BLaER1 (cell line): ENCODE measurements around the gene FCGR2B.

Source experiments
- H3K27ac ChIP-seq: shearing (Covaris generic); formaldehyde crosslinking; 2 replicates; pipeline ENCODE4 v1.8.1; 2022
- H3K27me3 ChIP-seq: shearing (Covaris generic); formaldehyde crosslinking; 2 replicates; pipeline ENCODE4 v1.8.1; 2022
- H3K36me3 ChIP-seq: shearing (Covaris generic); formaldehyde crosslinking; 2 replicates; pipeline ENCODE4 v1.8.1; 2022
- H3K4me1 ChIP-seq: shearing (Covaris generic); formaldehyde crosslinking; 2 replicates; pipeline ENCODE4 v1.8.1; 2022
- H3K4me2 ChIP-seq: shearing (Covaris generic); formaldehyde crosslinking; 2 replicates; pipeline ENCODE4 v1.8.1; 2022
- H3K4me3 ChIP-seq: shearing (Covaris generic); formaldehyde crosslinking; 2 replicates; pipeline ENCODE4 v1.8.1; 2022
- H3K9ac ChIP-seq: shearing (Covaris generic); formaldehyde crosslinking; 2 replicates; pipeline ENCODE4 v1.8.1; 2022
- H3K9me3 ChIP-seq: shearing (Covaris generic); formaldehyde crosslinking; 2 replicates; pipeline ENCODE4 v1.8.1; 2022
- H4K20me1 ChIP-seq: shearing (Covaris generic); formaldehyde crosslinking; 2 replicates; pipeline ENCODE4 v1.8.1; 2022
- Cebpa-rat ChIP-seq: shearing (Covaris generic); IDR thresholded peaks from 2 replicates; pipeline ENCODE4 v1.8.1; 2022

FCGR2B gene

DNA sequence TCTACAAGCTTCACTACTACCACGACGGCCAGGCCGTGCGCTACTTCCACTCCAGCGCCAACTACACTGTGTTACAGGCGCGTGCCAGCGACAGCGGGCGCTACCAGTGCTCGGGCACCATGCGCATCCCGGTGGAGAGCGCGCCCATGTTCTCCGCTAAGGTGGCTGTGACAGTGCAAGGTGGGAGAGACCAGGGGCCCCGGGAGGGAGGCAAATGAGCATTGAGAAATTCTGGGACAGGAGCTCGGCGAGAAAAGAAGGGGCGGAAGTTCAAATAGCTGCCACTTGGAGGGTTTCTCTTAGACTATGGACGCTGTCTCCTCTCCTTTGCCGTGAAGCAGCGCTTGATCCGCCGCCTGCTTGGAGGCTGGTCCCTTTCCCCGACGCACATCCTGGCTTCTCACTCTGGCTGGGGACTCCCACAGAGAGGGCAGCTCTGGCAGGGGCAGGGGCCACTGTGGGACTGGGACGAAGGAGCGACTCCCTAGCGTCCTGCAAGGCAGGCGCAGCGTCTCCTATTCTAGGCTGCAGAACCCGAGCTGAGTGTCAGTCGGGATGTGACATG lies 63.0 kb downstream of the FCGR2B start:
- Histone ChIP-seq H3K27ac (peak overlapping the region; percentile 89), H3K27me3 (no peaks in the 10 kb centered on the region), H3K9me3 (no peaks in the 10 kb centered on the region), H3K36me3 (no peaks in the 10 kb centered on the region), H4K20me1 (no peaks in the 10 kb centered on the region), H3K4me1 (peaks cover 26% of the 10 kb centered on the region), H3K9ac (peak overlapping the region; percentile 88), H3K4me3 (peak overlapping the region; percentile 89), H3K4me2 (peak overlapping the region; percentile 96)
- no peak for TF ChIP-seq Cebpa-rat

DNA sequence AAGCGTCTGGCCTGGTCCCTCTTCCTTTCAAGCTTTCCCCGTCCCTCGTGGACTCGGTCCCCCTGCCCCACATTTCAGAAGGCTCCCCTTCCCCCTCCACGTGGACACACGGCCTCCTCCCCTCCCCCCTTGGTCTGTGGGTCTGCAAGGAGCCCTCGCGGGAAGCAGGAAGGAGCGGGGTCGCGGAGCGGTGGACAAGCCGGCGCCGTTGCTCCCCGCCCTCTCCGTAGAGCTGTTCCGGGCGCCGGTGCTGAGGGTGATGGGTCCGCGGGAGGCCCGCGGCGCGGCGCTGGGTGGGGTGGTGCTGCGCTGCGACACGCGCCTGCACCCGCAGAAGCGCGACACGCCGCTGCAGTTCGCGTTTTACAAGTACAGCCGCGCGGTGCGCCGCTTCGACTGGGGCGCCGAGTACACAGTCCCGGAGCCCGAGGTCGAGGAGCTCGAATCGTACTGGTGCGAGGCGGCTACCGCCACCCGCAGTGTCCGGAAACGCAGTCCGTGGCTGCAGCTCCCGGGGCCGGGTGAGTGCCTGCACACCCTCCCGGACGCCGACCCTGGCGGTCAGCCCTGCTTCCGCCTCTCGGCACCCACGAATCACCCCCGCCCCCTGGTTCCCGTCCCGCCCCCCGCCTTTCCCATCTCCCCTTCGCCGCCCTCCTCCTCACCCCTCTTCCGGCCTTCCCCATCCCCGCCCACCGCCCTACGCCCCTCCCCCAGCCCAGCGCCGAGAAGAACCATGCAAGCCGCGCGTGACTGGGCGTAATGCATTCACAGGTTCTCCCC lies 63.7 kb downstream of the FCGR2B start:
- H3K4me1 ChIP-seq = peaks cover 26% of the 10 kb centered on the region
- no peaks in the 10 kb centered on the region for H3K9me3 ChIP-seq
- H3K9ac ChIP-seq = peak overlapping the region; percentile 88
- no peak for TF ChIP-seq Cebpa-rat
- H3K27me3 ChIP-seq = no peaks in the 10 kb centered on the region
- no peaks in the 10 kb centered on the region for H4K20me1 ChIP-seq
- H3K4me2 ChIP-seq = peak overlapping the region; percentile 96
- peak overlapping the region; percentile 89 for H3K4me3 ChIP-seq
- H3K27ac ChIP-seq = peak overlapping the region; percentile 89
- H3K36me3 ChIP-seq = no peaks in the 10 kb centered on the region

DNA sequence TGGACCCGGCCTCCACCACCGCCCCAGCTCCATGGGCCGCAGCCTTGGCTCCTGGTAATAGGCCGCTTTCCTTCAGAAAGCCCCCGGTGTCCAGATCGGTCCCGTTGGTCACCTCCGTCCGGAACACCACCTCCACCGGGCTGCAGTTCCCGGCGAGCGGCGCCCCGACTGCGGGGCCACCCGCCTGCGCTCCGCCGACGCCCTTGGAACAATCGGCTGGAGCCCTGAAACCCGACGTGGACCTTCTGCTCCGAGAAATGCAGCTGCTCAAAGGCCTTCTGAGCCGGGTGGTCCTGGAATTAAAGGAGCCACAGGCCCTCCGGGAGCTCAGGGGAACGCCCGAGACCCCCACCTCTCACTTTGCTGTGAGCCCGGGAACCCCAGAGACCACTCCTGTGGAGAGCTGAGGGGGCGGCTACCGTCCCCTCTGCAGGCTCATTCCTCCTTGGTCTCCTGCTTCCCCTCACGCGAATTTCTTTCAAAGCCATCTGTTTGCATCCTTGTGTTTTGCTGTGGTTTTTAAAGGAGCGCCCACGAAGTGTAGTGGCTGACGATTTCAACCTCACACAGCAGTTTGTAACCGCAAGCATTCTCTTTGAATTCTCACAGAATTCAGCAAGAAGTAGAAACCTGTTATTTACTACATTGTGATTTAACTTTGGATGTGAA lies 64.4 kb downstream of the FCGR2B start:
- TF ChIP-seq Cebpa-rat = no peak
- H3K9ac ChIP-seq = peak overlapping the region; percentile 77
- no peaks in the 10 kb centered on the region for H3K36me3 ChIP-seq
- H3K4me3 ChIP-seq = peak overlapping the region; percentile 89
- H3K27ac ChIP-seq = peak overlapping the region; percentile 75
- H3K9me3 ChIP-seq = no peaks in the 10 kb centered on the region
- H3K27me3 ChIP-seq = no peaks in the 10 kb centered on the region
- H3K4me2 ChIP-seq = peak overlapping the region; percentile 96
- H3K4me1 ChIP-seq = peaks cover 26% of the 10 kb centered on the region
- no peaks in the 10 kb centered on the region for H4K20me1 ChIP-seq
